Measurements from ENCODE around the gene NEDD4L.
"Not testable (repeated sequence)": the region's sequence is repeated elsewhere in the genome, so short reads cannot be mapped to it uniquely, and the experiment has no call there.

The NEDD4L gene

GRCh38 chr18:58257461-58257860 is 213.4 kb downstream of the NEDD4L start:
- in situ Hi-C loops (cut with MboI; ENCODE audit: low sequenced_read_pairs), result no loop called here

GRCh38 chr18:58258692-58259342 is 214.8 kb downstream of the NEDD4L start:
- in situ Hi-C loops (cut with MboI; ENCODE audit: low sequenced_read_pairs), result no loop called here

GRCh38 chr18:58263055-58263957 is 219.3 kb downstream of the NEDD4L start:
- in situ Hi-C loops (cut with MboI; ENCODE audit: low sequenced_read_pairs), result no loop called here

DNA sequence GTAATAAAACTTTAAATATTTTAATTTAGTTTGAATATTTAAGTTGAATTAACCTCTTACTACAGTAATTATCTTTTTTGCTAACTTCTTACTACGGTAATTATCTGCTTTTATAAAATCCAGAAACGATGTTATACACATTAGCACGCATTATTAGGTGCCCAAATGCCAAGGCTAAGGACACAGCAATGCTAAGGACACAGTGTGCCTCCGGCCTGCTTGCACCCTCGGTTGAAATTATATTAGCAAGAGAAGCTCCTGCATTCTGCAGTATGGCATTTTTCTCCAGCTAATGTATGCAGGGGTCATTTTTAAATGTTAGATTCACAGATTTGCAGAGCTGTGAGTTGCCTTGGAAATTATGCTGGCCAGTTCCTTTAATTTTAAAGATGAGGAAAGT is 220.0 kb downstream of the NEDD4L start:
- in situ Hi-C loops (cut with MboI; ENCODE audit: low sequenced_read_pairs), result no loop called here

DNA sequence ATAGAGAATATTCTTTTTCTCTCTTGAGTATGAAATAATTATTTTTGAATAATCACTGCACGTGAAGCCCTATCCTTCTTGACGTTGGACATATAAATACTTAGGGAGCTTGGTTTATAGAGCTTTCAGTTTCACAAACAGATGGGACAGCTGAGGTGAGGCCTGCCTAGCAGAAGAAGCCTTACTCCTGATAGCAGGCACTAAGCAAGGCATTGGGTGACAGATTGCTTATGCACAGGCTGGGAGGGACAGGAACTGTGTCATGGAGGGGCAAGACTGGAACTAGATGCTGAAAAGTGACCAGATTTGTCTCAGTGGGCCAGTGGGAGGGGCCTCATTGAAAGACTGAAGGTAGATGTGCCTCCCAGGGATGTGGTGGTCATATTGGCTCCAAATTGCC is 220.8 kb downstream of the NEDD4L start:
- in situ Hi-C loops (cut with MboI; ENCODE audit: low sequenced_read_pairs), result no loop called here

DNA sequence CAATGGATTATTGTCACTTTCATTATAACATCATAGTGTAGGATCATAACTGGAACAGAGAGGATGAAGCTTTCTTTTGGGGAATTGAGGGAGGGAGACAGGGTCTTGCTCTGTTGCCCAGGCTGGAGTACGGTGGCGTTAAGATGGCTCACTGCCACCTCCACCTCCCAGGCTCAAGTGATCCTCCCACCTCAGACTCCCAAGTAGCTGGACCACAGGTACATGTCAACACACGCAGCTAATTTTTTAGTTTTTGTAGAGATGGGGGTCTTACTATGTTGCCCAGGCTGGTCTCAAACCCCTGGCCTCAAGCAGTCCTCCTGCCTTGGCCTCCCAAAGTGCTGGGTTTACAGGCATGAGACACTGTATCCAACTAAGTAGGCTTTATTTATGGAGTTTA is 221.5 kb downstream of the NEDD4L start:
- in situ Hi-C loops (cut with MboI; ENCODE audit: low sequenced_read_pairs), result not testable (repeated sequence)

DNA sequence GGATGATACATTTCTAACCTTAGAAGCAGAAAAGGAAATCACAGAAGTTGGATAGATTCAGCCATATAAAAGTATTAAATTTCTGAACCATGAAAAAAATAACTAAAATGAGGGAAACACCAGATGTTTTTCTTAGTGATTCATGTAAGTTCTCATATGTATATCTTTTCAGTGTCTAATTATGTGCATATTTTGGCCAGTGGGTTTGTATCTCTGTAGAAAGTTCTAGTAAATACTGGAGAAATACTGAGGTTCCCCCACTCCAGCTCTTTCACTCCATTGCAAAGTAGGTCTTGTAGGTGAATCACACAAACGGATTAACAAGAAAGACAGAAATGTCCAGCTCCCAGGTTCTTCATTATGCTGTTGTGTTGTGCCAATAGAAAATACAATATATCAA is 222.3 kb downstream of the NEDD4L start:
- in situ Hi-C loops (cut with MboI; ENCODE audit: low sequenced_read_pairs), result no loop called here

DNA sequence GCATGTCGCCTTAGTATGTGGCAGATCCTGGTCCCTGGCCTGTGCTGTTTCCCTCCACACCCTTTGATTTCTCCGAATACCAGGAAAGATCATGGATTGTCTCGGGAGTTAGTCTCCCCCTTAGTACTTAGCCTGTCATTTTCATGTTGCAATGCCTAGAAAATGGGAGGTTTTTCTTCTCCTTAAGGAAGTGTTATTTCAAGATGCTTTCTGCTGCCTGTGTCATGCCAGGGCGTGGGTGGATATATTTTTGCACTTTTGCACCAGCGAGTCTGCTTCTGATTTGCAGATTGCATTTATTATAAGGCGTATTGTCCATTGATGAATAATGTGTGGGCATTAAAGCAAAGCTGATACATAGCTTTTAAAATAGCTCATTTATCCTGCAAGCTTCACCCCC is 223.5 kb downstream of the NEDD4L start:
- in situ Hi-C loops (cut with MboI; ENCODE audit: low sequenced_read_pairs), result no loop called here

DNA sequence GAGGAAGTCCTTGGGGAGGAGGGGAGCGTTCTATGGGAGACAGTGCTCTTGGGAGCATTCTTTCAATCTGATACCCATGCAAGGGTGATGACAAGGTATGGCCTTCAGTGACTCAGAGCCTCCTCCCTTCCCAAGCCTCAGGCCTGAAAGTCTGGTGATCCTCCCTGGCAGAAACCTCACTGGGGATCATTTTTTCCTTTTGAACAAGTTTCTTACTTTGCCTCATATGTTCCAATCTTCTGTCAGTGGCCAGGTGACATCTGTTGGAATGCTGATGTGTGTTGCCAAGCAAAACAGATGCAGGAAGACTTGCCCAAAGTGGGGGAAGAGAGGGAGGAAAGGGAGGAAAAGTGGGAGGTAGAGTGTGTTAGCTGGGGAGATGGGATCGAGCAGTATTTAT is 224.8 kb downstream of the NEDD4L start:
- in situ Hi-C loops (cut with MboI; ENCODE audit: low sequenced_read_pairs), result no loop called here

- in situ Hi-C loops (cut with MboI; ENCODE audit: low sequenced_read_pairs), result no loop called here
Observed at GRCh38 chr18:58269931-58270330, 225.9 kb downstream of the NEDD4L start.

DNA sequence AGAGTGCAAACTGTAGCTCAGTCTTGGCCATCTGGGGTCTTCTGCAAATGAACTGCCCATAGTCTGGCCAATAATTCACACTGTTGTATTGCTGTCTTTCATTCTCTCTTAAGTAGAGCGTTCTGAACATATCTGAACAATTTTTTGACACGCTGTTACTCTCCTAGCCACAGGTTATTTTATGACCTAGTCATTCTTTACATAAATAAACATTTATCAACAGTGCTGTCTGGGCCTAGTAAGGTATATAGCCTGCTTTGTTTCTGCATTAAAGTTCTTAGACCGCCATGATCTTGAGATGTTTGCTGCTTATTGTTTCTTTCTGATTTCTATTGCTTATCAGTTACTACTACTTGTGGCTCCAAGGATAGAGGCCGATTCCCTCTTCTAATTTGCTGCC is 226.4 kb downstream of the NEDD4L start:
- in situ Hi-C loops (cut with MboI; ENCODE audit: low sequenced_read_pairs), result no loop called here

- in situ Hi-C loops (cut with MboI; ENCODE audit: low sequenced_read_pairs), result no loop called here
Observed at GRCh38 chr18:58271770-58272169, 227.7 kb downstream of the NEDD4L start.

DNA sequence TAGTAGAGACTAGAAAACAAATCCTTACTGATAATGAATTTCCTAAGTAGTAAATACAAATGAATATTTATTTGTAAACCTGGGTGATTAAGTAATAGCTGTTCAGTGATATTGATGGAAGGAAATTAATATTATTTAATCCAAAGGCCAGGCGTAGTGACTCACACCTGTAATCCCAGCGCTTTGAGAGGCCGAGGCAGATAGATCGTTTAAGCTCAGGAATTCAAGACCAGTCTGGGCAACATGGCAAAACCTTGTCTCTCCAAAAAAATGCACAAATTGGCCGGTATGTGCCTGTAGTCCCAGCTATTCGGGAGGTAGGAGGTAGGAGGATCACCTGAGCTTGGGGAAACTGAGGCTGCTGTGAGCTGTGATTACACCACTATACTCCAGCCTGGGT is 228.2 kb downstream of the NEDD4L start:
- in situ Hi-C loops (cut with MboI; ENCODE audit: low sequenced_read_pairs), result no loop called here

DNA sequence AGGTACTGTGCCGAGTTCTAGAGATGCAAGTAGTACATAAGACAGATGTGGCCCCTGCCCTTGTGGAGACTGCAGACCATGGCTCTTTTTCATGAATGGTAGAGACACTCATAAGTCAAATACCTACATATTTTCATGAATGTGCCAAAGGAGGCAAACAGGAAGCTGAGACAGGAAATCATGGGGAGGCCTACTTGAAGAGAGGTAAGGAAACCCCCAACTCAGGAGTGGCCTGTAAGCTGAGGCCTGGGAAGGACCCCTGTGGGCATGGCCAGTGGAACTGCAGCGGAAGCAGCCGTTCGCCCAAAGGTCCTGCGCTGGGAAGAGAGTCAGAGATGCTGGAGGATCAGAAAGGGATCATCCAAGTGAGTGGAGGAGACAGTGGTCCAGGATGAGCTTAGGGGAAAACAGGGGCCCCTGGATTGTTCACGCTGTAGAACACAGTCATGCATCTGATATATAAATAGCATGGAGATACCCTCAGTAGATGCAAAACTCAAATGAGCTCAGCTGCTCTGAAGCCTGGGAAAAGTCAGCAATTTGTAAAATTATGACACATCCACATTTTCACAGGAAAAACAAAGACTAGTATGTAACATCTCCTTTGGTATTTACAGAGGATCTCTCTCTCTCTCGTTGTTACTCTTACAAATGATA is 228.9 kb downstream of the NEDD4L start:
- in situ Hi-C loops (cut with MboI; ENCODE audit: low sequenced_read_pairs), result no loop called here

- in situ Hi-C loops (cut with MboI; ENCODE audit: low sequenced_read_pairs), result no loop called here
Observed at GRCh38 chr18:58275176-58275575, 231.2 kb downstream of the NEDD4L start.

DNA sequence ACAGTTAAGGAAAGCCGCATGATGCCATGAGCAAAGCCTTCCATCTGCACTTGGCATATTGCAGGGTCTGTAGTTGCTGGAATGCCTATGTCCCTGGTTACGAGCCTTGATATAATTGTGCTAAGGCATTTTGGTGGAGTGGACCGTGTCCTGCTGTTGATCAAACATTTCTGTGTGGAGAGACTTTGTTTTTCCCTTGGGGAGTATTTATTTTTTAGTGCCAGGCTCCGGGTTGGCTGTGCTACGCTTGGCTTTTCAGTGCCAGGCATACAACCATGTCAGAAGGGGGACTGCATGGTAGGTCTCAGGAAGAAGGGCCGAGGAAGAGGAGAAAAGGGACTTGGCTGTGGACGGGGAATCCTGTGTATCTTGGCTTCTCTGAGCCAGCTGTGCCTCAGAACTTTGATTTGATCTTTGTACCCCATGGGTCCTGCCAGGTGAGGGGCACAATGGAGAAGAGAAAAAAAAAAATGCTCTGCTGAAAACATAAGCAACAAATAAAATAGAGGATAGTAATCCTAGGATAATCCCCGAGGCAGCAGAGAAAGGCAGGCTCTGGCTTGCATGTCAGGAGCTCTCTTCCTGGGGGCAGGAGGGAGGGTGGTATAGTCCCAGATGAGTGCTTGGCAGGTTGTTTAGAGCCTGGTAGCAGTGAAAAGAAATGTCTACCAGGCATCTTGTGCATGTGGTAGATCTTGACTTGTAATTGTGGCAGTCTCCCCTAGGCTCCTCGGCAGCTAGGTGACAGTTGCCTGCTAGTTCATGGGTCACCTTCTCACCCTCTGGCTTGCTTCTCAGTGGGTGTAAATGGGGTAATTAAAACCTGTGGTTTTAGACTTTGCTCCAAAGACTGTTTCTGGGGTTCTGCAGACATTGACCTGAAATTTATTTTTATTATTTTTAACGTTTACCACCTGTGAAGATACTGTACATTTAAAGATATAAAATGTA is 233.0 kb downstream of the NEDD4L start:
- in situ Hi-C loops (cut with MboI; ENCODE audit: low sequenced_read_pairs), result no loop called here

DNA sequence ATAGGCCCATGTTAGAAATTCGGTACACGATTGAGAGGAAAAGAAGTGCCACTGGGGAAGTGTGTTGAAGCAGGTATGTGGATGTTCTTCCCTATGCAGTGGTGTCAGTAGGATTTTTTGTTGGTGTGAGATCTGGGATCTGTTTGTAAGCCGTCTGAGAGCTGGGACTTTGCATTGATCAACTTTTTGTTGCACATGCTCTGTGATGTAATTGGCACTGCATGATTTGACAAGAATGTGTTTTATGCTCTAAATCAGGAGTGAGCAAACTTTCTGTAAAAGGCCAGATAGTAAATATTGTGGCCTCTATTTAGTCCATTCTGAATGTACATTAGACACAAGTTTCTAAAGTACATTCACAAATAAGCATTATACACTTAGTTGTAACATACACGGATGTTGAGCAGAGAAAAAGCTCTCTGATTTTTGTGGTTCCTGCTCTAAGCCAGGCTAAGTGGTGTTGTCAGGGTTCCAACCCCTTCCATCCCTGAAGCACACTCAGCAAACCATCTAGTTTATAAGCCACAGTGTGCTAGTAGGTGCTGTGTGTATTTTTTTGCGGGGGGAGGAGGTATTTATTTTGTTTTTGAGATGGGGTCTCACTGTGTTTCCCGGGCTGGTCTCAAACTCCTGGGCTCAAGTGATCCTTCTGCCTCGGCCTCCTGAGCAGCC is 235.6 kb downstream of the NEDD4L start:
- in situ Hi-C loops (cut with MboI; ENCODE audit: low sequenced_read_pairs), result no loop called here

DNA sequence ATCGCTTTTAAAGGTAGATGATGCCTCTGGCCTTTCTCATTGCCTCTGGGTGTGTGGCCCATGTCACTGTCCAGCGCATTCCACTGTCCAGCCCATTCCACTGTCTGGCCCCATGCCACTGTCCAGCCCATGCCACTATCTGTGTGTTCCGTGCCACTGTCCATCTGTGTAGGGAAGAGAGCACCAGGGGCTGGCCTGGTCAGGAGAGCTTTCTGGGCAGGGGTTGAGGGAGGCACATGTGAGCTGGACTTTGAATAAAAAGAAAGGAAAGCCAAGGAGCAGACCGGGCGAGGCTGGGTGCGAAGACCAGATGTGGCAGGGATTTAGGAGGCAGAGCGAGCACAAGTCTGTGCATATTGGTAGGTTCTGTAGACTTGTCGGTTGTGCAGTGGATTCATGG is 236.2 kb downstream of the NEDD4L start:
- in situ Hi-C loops (cut with MboI; ENCODE audit: low sequenced_read_pairs), result no loop called here

DNA sequence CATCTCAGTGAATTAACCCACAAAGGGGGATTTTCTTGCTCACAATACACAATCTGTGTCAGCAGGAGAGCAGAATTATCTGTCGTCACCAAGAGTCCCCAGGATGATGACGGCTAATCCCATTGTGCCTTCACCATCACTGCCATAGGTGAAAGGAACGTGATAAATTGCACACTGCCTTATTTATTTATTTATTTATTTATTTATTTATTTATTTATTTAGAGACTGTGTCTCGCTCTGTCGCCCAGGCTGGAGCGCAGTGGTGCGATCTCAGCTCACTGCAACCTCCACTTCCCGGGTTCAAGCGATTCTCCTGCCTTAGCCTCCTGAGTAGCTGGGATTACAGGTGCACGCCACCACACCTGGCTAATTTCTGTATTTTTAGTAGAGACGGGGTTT is 238.8 kb downstream of the NEDD4L start:
- in situ Hi-C loops (cut with MboI; ENCODE audit: low sequenced_read_pairs), result not testable (repeated sequence)
